Hepatocyte (in vitro differentiated cells): ENCODE results near the gene LBHD1. TPM values are rescaled to one million over a fixed set of nuclear protein-coding genes. Genes with fewer than 3 reads are reported as not detected.

Source experiments
- DNase-seq: peaks from one replicate; pipeline ENCODE4 v3.0.0-alpha.2; 2016; ENCODE audit warnings: low spot score
- H2AFZ ChIP-seq: fragments of 200-600 bp; sonication (generic); 2 replicates; pipeline ENCODE4 v1.6.0; 2016; ENCODE audit warnings: antibody characterized with exemption, mild to moderate bottlenecking
- H3K27ac ChIP-seq: fragments of 200-600 bp; sonication (generic); 2 replicates; pipeline ENCODE4 v1.5.1; 2016; ENCODE audit warnings: mild to moderate bottlenecking
- H3K27me3 ChIP-seq: fragments of 200-600 bp; sonication (generic); 2 replicates; pipeline ENCODE4 v1.6.1; 2016
- H3K36me3 ChIP-seq: fragments of 200-600 bp; sonication (generic); replicated peaks from 2 replicates; pipeline ENCODE4 v1.5.1; 2016; ENCODE audit warnings: low read depth; ENCODE audit not compliant: insufficient read depth
- H3K4me1 ChIP-seq: fragments of 200-600 bp; sonication (generic); 2 replicates; pipeline ENCODE4 v1.5.1; 2016; ENCODE audit warnings: mild to moderate bottlenecking, moderate library complexity; ENCODE audit not compliant: insufficient read depth
- H3K4me2 ChIP-seq: fragments of 200-600 bp; sonication (generic); 2 replicates; pipeline ENCODE4 v1.6.0; 2016
- H3K4me3 ChIP-seq: fragments of 200-600 bp; sonication (generic); 2 replicates; pipeline ENCODE4 v1.5.1; 2016; ENCODE audit warnings: mild to moderate bottlenecking
- H3K79me2 ChIP-seq: fragments of 200-600 bp; sonication (generic); 2 replicates; pipeline ENCODE4 v1.6.0; 2017; ENCODE audit warnings: mild to moderate bottlenecking
- H3K9me2 ChIP-seq: fragments of 200-600 bp; sonication (generic); replicated peaks from 2 replicates; pipeline ENCODE4 v1.6.0; 2017; ENCODE audit warnings: mild to moderate bottlenecking; ENCODE audit not compliant: insufficient read depth
- H3K9me3 ChIP-seq: fragments of 200-600 bp; sonication (generic); 2 replicates; pipeline ENCODE4 v1.5.1; 2016; ENCODE audit warnings: low read depth, mild to moderate bottlenecking
- H4K20me1 ChIP-seq: fragments of 200-600 bp; sonication (generic); 2 replicates; pipeline ENCODE4 v1.6.0; 2016; ENCODE audit warnings: mild to moderate bottlenecking; ENCODE audit not compliant: insufficient read depth, poor library complexity, severe bottlenecking
- EZH2 ChIP-seq: fragments of 200-600 bp; sonication (generic); IDR thresholded peaks from 2 replicates; pipeline ENCODE4 v1.6.1; 2016; ENCODE audit warnings: antibody characterized with exemption, mild to moderate bottlenecking, borderline replicate concordance
- EZH2phosphoT487 ChIP-seq: fragments of 200-600 bp; sonication (generic); IDR thresholded peaks from one replicate; pipeline ENCODE4 v1.6.1; 2018; ENCODE audit warnings: antibody characterized with exemption, mild to moderate bottlenecking, low read depth, moderate library complexity; ENCODE audit not compliant: unreplicated experiment, severe bottlenecking
- WGBS: methylation state at CpG from one replicate; pipeline ENCODE4 v1.1.6; 2016; ENCODE audit warnings: low lambda C conversion rate; ENCODE audit errors: missing lambda C conversion rate; 5-methylcytosine and 5-hydroxymethylcytosine counted together
- polyA plus RNA-seq: library from polyadenylated mRNA; unstranded; fragments of >200 nt; fragmentation: Nextera tagmentation; extraction: Ambion mirVana; gene quantifications from 2 replicates; pipeline ENCODE4 v1.2.1, GENCODE V29; 2016
- total RNA-seq: library from RNA; depleted of rRNA; stranded (reverse); fragments of >200 nt; gene quantifications from 2 replicates; pipeline ENCODE4 v1.2.3, GENCODE V29; 2014
- TF ChIP-seq, protein P1 (sequence below): fragments of 200-600 bp; sonication (generic); IDR thresholded peaks from 2 replicates; pipeline ENCODE4 v1.5.1; 2016; ENCODE audit warnings: antibody characterized with exemption, mild to moderate bottlenecking; ENCODE audit not compliant: poor library complexity

LBHD1 gene
- total and polyA plus RNA-seq, 2 experiments from 2014 or later = 6.5 to 11.2 TPM

DNA sequence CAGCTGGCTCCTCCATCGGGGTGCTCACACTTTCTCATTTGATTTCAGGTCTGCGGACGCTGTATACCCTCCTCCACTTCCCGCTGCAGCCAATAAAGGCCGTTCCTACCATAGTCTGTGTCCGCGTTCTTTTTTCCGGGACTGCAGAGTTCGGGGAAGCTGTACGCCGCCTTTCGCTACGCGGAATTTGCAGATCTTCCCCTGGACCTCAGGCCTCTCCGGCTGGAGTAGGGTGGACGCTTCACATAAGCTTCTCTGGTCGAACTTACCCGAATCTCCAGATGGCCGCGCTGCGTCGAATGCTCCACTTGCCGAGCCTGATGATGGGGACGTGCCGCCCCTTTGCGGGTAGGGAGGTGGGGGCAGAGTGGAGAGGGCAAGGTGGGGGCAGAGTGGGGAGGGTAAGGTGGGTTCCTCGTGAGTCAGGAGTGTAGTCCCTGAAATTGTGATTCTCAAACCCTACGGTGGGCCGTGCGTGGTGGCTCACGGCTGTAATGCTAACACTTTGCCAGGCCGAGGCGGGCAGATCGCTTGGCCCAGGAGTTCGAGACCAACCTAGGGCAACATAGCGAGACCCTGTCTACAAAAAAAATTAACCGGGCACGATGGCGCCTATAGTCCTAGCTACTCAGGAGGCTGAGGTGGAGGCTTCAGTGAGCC, 6.3 kb downstream of the LBHD1 start:
- 2% methylated on average over 38 of the region's 39 CpGs for WGBS
- H3K9me3 ChIP-seq = no peaks in the 10 kb centered on the region
- no peaks in the 10 kb centered on the region for H3K36me3 ChIP-seq
- TF ChIP-seq EZH2 = no peak
- H4K20me1 ChIP-seq = peaks cover 10% of the 10 kb centered on the region
- no peak overlapping the region for H2AFZ ChIP-seq
- peaks cover 48% of the 10 kb centered on the region for H3K79me2 ChIP-seq
- H3K9me2 ChIP-seq = no peaks in the 10 kb centered on the region
- peak overlapping the region; percentile 56 for H3K4me3 ChIP-seq
- no peaks in the 10 kb centered on the region for H3K27me3 ChIP-seq
- peak overlapping the region; percentile 91 for H3K27ac ChIP-seq
- H3K4me2 ChIP-seq = peak overlapping the region; percentile 80
- peak; percentile 76 for DNase-seq
- peaks cover 16% of the 10 kb centered on the region for H3K4me1 ChIP-seq

DNA sequence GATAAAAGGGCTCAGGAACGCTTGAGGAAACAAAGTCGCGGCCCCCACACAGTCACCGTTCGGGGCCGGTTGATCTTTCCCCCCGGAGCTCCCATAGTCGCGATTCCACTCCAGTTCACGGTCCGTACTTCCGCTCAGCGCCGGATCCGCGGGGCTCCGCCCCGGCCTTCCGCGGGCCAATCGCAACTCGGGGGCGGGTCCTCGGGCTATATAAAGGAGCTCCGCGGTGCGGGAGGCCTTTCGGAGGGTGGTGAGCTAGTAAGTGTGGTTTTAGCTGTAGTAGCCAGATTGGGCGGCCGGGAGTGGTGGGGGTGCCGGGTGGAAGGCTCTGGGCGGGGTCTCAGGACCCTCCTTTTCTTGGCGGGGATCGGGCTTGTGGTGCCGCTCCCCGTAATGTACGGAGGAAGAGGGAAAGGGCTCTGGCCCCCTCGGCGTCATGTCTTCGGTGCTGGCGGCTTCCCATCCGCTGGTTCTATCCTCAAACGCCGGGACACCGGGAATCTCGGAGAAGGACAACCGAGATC, 6.9 kb downstream of the LBHD1 start, which contains the start of the genes C11orf98 and CSKMT:
Gene C11orf98 (minus strand): TSS at position 136 of the 524 bp plus-strand sequence. CDS start 41 bp downstream, at position 95.
Gene CSKMT (plus strand): TSS at position 238 of the 524 bp plus-strand sequence. CDS start 568 bp downstream, outside the sequence.
- Histone ChIP-seq H3K27me3 (no peaks in the 10 kb centered on the region), H3K4me1 (peaks cover 16% of the 10 kb centered on the region), H3K36me3 (no peaks in the 10 kb centered on the region), H3K4me2 (peak within 1 kb of the TSS; percentile 84), H2AFZ (peak within 1 kb of the TSS; percentile 66), H3K9me2 (no peaks in the 10 kb centered on the region), H3K9me3 (no peaks in the 10 kb centered on the region), H3K79me2 (peaks cover 44% of the 10 kb centered on the region), H3K27ac (peak within 1 kb of the TSS; percentile 95), H3K4me3 (peak within 1 kb of the TSS; percentile 82), H4K20me1 (peaks cover 10% of the 10 kb centered on the region)
- WGBS = 2% methylated on average over 43 of the region's 47 CpGs
- DNase-seq = peak; percentile 96
- TF ChIP-seq EZH2 (no peak), EZH2phosphoT487 (no peak)
- TF ChIP-seq, protein P1, sequence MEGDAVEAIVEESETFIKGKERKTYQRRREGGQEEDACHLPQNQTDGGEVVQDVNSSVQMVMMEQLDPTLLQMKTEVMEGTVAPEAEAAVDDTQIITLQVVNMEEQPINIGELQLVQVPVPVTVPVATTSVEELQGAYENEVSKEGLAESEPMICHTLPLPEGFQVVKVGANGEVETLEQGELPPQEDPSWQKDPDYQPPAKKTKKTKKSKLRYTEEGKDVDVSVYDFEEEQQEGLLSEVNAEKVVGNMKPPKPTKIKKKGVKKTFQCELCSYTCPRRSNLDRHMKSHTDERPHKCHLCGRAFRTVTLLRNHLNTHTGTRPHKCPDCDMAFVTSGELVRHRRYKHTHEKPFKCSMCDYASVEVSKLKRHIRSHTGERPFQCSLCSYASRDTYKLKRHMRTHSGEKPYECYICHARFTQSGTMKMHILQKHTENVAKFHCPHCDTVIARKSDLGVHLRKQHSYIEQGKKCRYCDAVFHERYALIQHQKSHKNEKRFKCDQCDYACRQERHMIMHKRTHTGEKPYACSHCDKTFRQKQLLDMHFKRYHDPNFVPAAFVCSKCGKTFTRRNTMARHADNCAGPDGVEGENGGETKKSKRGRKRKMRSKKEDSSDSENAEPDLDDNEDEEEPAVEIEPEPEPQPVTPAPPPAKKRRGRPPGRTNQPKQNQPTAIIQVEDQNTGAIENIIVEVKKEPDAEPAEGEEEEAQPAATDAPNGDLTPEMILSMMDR = no peak

DNA sequence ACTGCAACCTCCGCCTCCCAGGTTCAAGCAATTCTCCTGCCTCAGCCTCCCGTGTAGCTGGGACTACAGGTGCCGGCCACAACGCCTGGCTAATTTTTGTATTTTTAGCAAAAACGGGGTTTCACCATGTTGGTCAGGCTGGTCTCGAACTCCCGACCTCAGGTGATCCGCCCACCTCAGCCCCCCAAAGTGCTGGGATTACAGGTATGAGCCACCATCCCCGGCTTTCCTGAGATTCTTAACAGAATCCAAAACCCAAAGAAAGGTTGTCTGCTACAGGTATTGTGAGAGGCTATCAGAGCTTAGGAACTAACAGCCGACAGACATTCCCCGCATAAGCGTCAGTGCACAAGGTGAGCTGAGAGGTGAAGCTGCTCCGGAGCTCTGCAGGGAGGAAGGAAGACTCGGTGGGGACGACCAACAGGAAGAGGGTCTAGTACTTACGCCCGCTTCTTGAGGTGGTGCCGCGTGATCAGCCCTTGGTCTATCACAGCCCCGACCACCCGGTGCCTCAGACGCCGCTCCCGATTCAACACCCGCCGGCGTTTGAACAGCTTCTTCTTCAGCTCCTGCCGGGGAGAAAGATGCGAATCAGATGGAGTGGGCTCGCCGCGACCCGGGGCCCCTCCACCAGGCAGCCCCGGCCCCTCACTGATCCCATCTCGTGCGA, 7.5 kb downstream of the LBHD1 start:
- Histone ChIP-seq H4K20me1 (peaks cover 10% of the 10 kb centered on the region), H2AFZ (peak overlapping the region; percentile 66), H3K4me1 (peaks cover 16% of the 10 kb centered on the region), H3K4me2 (peak overlapping the region; percentile 84), H3K27me3 (no peaks in the 10 kb centered on the region), H3K9me2 (no peaks in the 10 kb centered on the region), H3K4me3 (peak overlapping the region; percentile 82), H3K27ac (peak overlapping the region; percentile 95), H3K36me3 (no peaks in the 10 kb centered on the region), H3K9me3 (no peaks in the 10 kb centered on the region), H3K79me2 (peaks cover 42% of the 10 kb centered on the region)
- no peak for TF ChIP-seq EZH2phosphoT487
- TF ChIP-seq, protein P1 = no peak
- WGBS = 2% methylated on average over 36 of the region's 36 CpGs
- peak; percentile 78 for DNase-seq
